Measurements from ENCODE around the gene TADA2B.

TADA2B gene

GRCh38 chr4:7054106-7054880 is 11.1 kb downstream of the TADA2B start:
- no peak for TF ChIP-seq Cebpa-rat (IDR thresholded peaks at IDR 0.05)
- Histone ChIP-seq H3K4me1 (peaks cover 62 to 86% (median 79%) of the 10 kb centered on the region in 10 experiments), H3K27me3 (peaks cover 0 to 3% (median 0%) of the 10 kb centered on the region in 11 experiments; a peak in 2 of 22 replicates), H3K9ac (peak overlapping the region in 3 of 11 experiments; percentile 27 to 70 (median 30); a peak in 1 of 22 replicates), H3K4me3 (no peak overlapping the region), H3K27ac (peak overlapping the region in 5 of 11 experiments; percentile 3 to 33 (median 22); a peak in 4 of 22 replicates), H4K20me1 (peaks cover 88 to 100% (median 98%) of the 10 kb centered on the region in 11 experiments), H3K36me3 (peaks cover 55 to 87% (median 65%) of the 10 kb centered on the region in 11 experiments), H3K9me3 (replicated peaks in 1 of 11) (no peaks in the 10 kb centered on the region), H3K4me2 (peak overlapping the region; percentile 68 to 92 (median 88); a peak in 21 of 22 replicates)

- H3K4me3 ChIP-seq, result no peak overlapping the region
- peak overlapping the region in 3 of 11 experiments; percentile 0 to 30 (median 27); a peak in 4 of 22 replicates for H3K9ac ChIP-seq
- no peaks in the 10 kb centered on the region for H3K9me3 ChIP-seq (replicated peaks in 1 of 11)
- TF ChIP-seq Cebpa-rat (IDR thresholded peaks at IDR 0.05), result no peak
- H3K4me2 ChIP-seq, result peak overlapping the region; percentile 68 to 92 (median 88); a peak in 20 of 22 replicates
- peaks cover 88 to 100% (median 98%) of the 10 kb centered on the region in 11 experiments for H4K20me1 ChIP-seq
- peaks cover 66 to 88% (median 71%) of the 10 kb centered on the region in 11 experiments for H3K36me3 ChIP-seq
- H3K4me1 ChIP-seq, result peaks cover 63 to 86% (median 75%) of the 10 kb centered on the region in 10 experiments
- peak overlapping the region in 5 of 11 experiments; percentile 3 to 33 (median 22); a peak in 6 of 22 replicates for H3K27ac ChIP-seq
- peaks cover 0 to 3% (median 0%) of the 10 kb centered on the region in 11 experiments; a peak in 2 of 22 replicates for H3K27me3 ChIP-seq
Observed at GRCh38 chr4:7055111-7055989, 12.2 kb downstream of the TADA2B start.

- Histone ChIP-seq H3K27me3 (peaks cover 0 to 3% (median 0%) of the 10 kb centered on the region in 11 experiments; a peak in 1 of 22 replicates), H3K9me3 (replicated peaks in 1 of 11) (no peaks in the 10 kb centered on the region), H3K4me2 (peak overlapping the region in 5 of 11 experiments; percentile 68 to 92 (median 90); a peak in 8 of 22 replicates), H3K4me1 (peaks cover 57 to 85% (median 73%) of the 10 kb centered on the region in 10 experiments), H3K4me3 (no peak overlapping the region), H3K9ac (no peak overlapping the region), H4K20me1 (peaks cover 88 to 100% (median 98%) of the 10 kb centered on the region in 11 experiments), H3K27ac (no peak overlapping the region; a peak in 1 of 22 replicates), H3K36me3 (peaks cover 66 to 88% (median 73%) of the 10 kb centered on the region in 11 experiments)
- no peak for TF ChIP-seq Cebpa-rat (IDR thresholded peaks at IDR 0.05)
Observed at GRCh38 chr4:7055990-7056325, 12.8 kb downstream of the TADA2B start.

- Histone ChIP-seq H3K4me3 (no peak overlapping the region), H3K4me1 (peaks cover 28 to 68% (median 45%) of the 10 kb centered on the region in 10 experiments), H3K27ac (0 out of 22 replicates have a peak overlapping the region, but pooled peaks of 1 of the 11 experiments have one; percentile 14), H3K9me3 (replicated peaks in 1 of 11) (no peaks in the 10 kb centered on the region), H3K27me3 (no peaks in the 10 kb centered on the region), H3K9ac (0 out of 22 replicates have a peak overlapping the region, but pooled peaks of 1 of the 11 experiments have one; percentile 15), H4K20me1 (peaks cover 86 to 100% (median 96%) of the 10 kb centered on the region in 11 experiments), H3K4me2 (peak overlapping the region; percentile 2 to 59 (median 34); a peak in 16 of 22 replicates), H3K36me3 (peaks cover 82 to 100% (median 93%) of the 10 kb centered on the region in 11 experiments)
- TF ChIP-seq Cebpa-rat (IDR thresholded peaks at IDR 0.05), result no peak
Observed at GRCh38 chr4:7058792-7059191, 15.6 kb downstream of the TADA2B start.

DNA sequence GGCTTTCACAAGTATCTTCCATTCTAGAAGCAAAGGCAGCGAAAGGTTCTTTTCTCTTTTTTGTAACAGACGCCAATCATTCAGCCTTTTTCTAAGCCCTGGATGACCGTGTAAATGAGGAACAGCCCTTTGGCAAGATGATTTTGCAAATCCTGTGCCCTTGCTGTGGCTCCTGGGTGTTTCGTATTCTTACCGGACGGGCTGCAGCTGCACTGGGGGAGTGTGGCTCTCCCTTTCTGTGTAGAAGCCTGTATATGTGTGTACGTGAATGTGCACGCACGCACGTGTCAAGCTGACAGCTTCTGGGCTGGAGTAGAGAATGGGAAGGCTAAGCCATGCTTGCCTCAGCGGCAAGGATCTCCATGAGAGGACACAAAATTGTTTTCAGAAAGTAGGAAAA is 16.5 kb downstream of the TADA2B start:
- Histone ChIP-seq H3K4me3 (no peak overlapping the region), H3K9me3 (replicated peaks in 1 of 11) (no peaks in the 10 kb centered on the region), H3K27ac (peak overlapping the region in 3 of 11 experiments; percentile 17 to 26 (median 20); a peak in 3 of 22 replicates), H3K27me3 (no peaks in the 10 kb centered on the region), H3K4me1 (peaks cover 20 to 62% (median 38%) of the 10 kb centered on the region in 10 experiments), H3K4me2 (peak overlapping the region in 4 of 11 experiments; percentile 23 to 59 (median 33); a peak in 5 of 22 replicates), H4K20me1 (peaks cover 86 to 100% (median 96%) of the 10 kb centered on the region in 11 experiments), H3K9ac (no peak overlapping the region), H3K36me3 (peaks cover 82 to 100% (median 93%) of the 10 kb centered on the region in 11 experiments)
- no peak for TF ChIP-seq Cebpa-rat (IDR thresholded peaks at IDR 0.05)

- Histone ChIP-seq H3K4me1 (peaks cover 22 to 62% (median 38%) of the 10 kb centered on the region in 10 experiments), H4K20me1 (peaks cover 87 to 100% (median 96%) of the 10 kb centered on the region in 11 experiments), H3K9me3 (replicated peaks in 1 of 11) (no peaks in the 10 kb centered on the region), H3K4me3 (no peak overlapping the region), H3K27me3 (no peaks in the 10 kb centered on the region), H3K27ac (peak overlapping the region in 3 of 11 experiments; percentile 17 to 26 (median 20); a peak in 4 of 22 replicates), H3K9ac (peak overlapping the region in 2 of 11 experiments; percentile 27 to 32; a peak in 1 of 22 replicates), H3K4me2 (peak overlapping the region in 3 of 11 experiments; percentile 19 to 59 (median 29); a peak in 4 of 22 replicates), H3K36me3 (peaks cover 79 to 100% (median 94%) of the 10 kb centered on the region in 11 experiments)
- no peak for TF ChIP-seq Cebpa-rat (IDR thresholded peaks at IDR 0.05)
Observed at GRCh38 chr4:7060346-7061150, 17.4 kb downstream of the TADA2B start.

DNA sequence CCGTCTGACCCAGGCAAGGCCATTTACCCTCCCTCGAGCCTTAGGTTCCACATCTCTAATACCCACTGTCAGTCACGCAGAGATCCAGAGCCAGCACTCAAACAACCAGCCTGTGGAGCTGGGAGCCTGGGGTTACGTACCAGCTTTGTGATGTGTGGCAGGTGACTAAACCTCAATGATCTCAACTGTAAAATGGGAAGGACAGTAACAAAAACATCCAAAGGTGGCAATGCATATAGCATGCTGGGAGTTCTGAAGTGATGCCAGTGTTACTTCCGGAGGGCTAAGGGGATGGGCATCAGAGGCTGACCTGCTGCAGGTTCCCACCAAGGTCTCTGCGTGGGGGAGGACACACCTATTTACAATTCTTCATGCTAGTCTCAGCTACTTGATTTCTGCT is 18.6 kb downstream of the TADA2B start:
- TF ChIP-seq Cebpa-rat (IDR thresholded peaks at IDR 0.05), result no peak
- Histone ChIP-seq H3K4me3 (no peak overlapping the region), H3K4me2 (no peak overlapping the region), H3K9me3 (replicated peaks in 1 of 11) (no peaks in the 10 kb centered on the region), H4K20me1 (peaks cover 88 to 100% (median 96%) of the 10 kb centered on the region in 11 experiments), H3K36me3 (peaks cover 67 to 100% (median 89%) of the 10 kb centered on the region in 11 experiments), H3K4me1 (peaks cover 34 to 67% (median 48%) of the 10 kb centered on the region in 10 experiments), H3K27ac (no peak overlapping the region), H3K9ac (no peak overlapping the region), H3K27me3 (no peaks in the 10 kb centered on the region)
